Brain microvascular endothelial cell (primary cell): ENCODE results near the gene TCF25.
"Not testable (repeated sequence)": the region's sequence is repeated elsewhere in the genome, so short reads cannot be mapped to it uniquely, and the experiment has no call there.

Experiments used
- DNase-seq: peaks from one replicate; pipeline ENCODE4 v3.0.0-alpha.2; 2020
- H3K27ac ChIP-seq: fragments of 250-450 bp; sonication (Bioruptor Pico); 2 replicates; pipeline ENCODE4 v1.5.1; 2020; ENCODE audit warnings: mild to moderate bottlenecking, moderate library complexity
- H3K27me3 ChIP-seq: fragments of 250-450 bp; sonication (Bioruptor Pico); replicated peaks from 2 replicates; pipeline ENCODE4 v1.5.1; 2020; ENCODE audit warnings: mild to moderate bottlenecking
- H3K36me3 ChIP-seq: fragments of 250-450 bp; sonication (Bioruptor Pico); replicated peaks from 2 replicates; pipeline ENCODE4 v1.5.1; 2020; ENCODE audit warnings: mild to moderate bottlenecking
- H3K4me3 ChIP-seq: 2 replicates; pipeline ENCODE4 v1.5.1; 2011; ENCODE audit warnings: low read depth, mild to moderate bottlenecking, control low read depth, low read length, moderate library complexity
- in situ Hi-C: cut with HindIII; loops from 2 replicates; pipeline ENCODE4 v1.10.0; 2017; ENCODE audit warnings: low sequenced_read_pairs, low pct_ligation_motif_present
- TF ChIP-seq, protein P1 (sequence below): IDR thresholded peaks from 2 replicates; pipeline ENCODE4 v1.5.1; 2011; ENCODE audit warnings: low read depth, mild to moderate bottlenecking, moderate library complexity, low read length, control low read depth, inconsistent platforms; ENCODE audit errors: missing control alignments

Gene TCF25

DNA sequence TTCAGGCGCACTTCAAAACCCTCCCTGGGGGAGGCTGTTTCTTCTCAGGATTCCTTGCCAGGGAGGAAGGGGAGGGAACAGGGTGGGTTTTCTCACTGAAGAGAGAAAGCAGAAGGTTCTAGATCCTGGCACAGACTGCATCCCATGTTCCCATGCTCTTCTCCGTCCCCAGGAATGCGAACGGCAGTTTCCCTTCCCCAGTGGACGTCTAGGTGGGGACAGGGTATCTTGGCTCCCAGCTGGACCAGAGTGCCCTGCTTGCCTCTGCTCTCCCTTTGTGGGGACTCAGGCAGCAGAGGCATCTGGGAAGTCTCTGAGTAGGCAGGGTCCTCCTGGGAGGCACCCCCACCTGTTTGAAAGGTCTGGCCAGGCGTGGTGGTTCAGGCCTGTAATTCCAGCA is 3.0 kb upstream of the TCF25 start:
- no peak overlapping the region for H3K27ac ChIP-seq
- in situ Hi-C loops: no loop called here
- DNase-seq: no peak
- H3K4me3 ChIP-seq: no peak overlapping the region
- H3K36me3 ChIP-seq: peaks cover 6% of the 10 kb centered on the region
- no peaks in the 10 kb centered on the region for H3K27me3 ChIP-seq
- TF ChIP-seq, protein P1, sequence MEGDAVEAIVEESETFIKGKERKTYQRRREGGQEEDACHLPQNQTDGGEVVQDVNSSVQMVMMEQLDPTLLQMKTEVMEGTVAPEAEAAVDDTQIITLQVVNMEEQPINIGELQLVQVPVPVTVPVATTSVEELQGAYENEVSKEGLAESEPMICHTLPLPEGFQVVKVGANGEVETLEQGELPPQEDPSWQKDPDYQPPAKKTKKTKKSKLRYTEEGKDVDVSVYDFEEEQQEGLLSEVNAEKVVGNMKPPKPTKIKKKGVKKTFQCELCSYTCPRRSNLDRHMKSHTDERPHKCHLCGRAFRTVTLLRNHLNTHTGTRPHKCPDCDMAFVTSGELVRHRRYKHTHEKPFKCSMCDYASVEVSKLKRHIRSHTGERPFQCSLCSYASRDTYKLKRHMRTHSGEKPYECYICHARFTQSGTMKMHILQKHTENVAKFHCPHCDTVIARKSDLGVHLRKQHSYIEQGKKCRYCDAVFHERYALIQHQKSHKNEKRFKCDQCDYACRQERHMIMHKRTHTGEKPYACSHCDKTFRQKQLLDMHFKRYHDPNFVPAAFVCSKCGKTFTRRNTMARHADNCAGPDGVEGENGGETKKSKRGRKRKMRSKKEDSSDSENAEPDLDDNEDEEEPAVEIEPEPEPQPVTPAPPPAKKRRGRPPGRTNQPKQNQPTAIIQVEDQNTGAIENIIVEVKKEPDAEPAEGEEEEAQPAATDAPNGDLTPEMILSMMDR: no peak

DNA sequence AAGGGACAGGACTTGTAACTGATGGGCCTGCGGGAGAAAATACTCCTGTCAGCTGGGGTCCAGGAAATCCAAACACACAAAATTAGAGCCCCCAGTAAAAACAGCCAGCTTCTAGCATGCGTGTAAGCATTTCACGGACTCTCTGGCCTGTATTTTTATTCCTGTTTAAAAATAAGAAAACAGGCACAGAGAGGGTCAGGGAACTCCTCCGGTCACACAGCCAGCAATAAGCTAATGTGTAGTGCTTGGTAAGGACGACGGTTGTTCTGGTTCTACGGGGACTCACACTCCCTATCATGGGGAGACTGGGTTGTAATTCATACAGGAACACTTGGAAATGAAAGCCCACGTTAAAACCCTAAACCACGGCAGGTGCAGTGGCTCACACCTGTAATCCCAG is 1.5 kb upstream of the TCF25 start:
- DNase-seq: no peak
- in situ Hi-C loops: no loop called here
- no peak overlapping the region for H3K27ac ChIP-seq
- TF ChIP-seq, protein P1: no peak
- H3K4me3 ChIP-seq: no peak overlapping the region
- H3K27me3 ChIP-seq: no peaks in the 10 kb centered on the region
- H3K36me3 ChIP-seq: peaks cover 8% of the 10 kb centered on the region

DNA sequence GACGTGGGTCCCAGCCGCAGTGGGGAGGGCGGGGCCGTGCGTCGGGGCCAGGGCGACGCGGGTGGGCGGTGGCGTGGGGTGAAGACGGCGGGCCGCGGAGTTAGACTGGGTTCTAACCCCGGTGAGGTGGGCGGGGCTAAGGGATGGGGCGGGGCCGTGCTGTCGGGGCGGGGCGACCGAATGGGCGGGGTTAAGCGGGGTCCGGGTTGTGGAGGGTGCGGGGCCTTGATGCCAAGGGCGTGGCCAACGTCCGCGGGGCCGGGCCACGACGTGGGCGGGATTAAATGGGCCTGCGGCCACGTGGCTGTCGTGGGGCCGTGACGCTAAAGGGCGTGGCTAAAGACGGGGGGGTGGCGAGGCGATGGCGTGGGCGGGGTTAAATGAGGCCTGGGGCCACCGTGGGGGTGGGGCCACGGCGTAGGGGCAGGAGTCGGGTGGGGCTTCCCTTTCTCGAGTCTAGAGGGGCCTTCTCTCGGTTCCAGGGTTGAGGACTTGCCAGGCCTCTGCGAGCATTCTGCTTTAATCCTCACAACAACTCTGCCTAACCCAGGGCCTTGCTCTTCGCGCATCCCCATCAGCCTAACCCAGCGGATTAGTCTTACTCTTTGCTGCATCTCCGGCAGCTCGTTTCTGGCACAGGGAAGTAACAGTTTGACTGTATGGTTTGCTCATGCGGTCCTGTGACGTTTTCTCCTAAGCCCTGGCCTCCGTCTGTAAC is 739 bp downstream of the TCF25 start:
- Histone ChIP-seq H3K27ac (peak overlapping the region; percentile 99), H3K4me3 (peak overlapping the region; percentile 82), H3K27me3 (no peaks in the 10 kb centered on the region), H3K36me3 (peaks cover 14% of the 10 kb centered on the region)
- TF ChIP-seq, protein P1: no peak
- in situ Hi-C loops: no loop called here
- DNase-seq: peak; percentile 88

DNA sequence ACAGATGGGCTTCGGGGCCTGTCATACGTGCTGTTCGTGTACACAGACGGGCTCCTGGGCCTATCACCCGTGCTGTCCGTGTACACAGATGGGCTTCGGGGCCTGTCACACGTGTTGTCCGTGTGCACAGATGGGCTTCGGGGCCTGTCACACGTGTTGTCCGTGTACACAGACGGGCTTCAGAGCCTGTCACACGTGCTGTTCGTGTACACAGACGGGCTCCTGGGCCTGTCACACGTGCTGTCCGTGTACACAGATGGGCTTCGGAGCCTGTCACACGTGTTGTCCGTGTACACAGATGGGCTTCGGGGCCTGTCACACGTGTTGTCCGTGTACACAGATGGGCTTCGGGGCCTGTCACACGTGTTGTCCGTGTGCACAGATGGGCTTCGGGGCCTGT is 5.7 kb downstream of the TCF25 start:
- peaks cover 45% of the 10 kb centered on the region for H3K36me3 ChIP-seq
- in situ Hi-C loops, H3K27ac ChIP-seq, H3K4me3 ChIP-seq, DNase-seq, H3K27me3 ChIP-seq: not testable (repeated sequence)

DNA sequence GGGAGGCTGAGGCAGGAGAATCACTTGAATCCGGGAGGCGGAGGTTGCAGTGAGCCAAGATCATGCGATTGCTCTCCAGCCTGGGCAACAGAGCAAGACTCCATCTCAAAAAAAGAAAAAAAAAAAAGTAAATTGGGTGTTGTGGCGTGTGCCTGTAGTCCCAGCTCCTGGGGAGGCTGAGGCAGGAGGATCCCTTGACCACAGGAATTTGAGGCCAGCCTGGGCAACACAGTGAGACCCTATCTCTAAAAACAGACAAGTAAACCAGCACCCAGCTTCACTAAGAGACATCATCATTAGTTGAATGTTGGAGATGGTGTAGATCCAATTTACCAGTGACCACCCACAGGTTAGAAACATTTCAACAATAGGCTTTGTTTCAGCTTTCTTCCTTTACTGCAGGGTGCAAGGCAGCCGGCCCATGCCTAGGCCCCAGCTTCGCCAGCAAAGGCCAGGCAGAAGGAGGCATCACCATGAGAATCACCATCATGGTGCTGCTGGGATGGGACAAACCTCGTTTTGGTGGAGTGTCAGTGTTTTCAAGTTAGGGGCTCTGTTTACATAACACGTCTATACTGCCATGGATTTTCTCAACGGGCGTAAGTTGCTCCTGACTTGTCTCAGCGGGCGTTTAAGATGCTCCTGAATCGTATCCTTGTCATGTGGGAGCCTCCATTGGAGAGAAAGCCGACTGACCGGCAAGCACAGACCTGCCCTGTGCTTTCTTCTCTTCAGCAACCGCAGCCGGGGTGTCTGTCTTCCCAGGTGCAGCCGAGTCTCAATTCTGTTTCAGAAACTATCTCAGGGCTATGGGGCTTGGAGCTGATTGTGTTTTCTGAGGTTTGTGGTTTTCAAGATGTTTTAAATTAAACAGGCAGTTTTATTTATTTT is 7.3 kb downstream of the TCF25 start:
- TF ChIP-seq, protein P1: no peak

DNA sequence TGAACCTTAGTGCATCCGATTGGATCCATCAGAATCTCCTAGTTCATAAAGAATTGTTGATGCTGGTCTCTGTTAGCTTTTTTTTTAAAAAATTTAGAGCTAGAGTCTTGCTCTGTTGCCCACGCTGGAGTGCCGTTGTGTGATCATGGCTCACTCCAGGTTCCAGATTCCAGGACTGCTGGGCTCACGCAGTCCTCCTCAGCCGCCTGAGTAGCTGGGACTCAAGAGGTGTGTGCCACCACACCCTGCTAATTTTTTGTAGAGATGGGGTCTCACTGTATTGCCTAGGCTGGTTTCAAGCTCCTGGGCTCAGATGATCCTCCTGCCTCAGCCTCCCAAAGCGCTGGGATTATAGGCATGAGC is 8.0 kb downstream of the TCF25 start:
- H3K4me3 ChIP-seq: no peak overlapping the region
- H3K27me3 ChIP-seq: no peaks in the 10 kb centered on the region
- H3K36me3 ChIP-seq: peaks cover 53% of the 10 kb centered on the region
- in situ Hi-C loops: no loop called here
- TF ChIP-seq, protein P1: no peak
- DNase-seq: no peak
- H3K27ac ChIP-seq: no peak overlapping the region

More for the DNA sequence above, 7.3 kb downstream of the TCF25 start:
- Histone ChIP-seq H3K27ac (no peak overlapping the region), H3K4me3 (no peak overlapping the region), H3K27me3 (no peaks in the 10 kb centered on the region), H3K36me3 (peaks cover 49% of the 10 kb centered on the region)
- in situ Hi-C loops: no loop called here
- no peak for DNase-seq
